Liver (tissue), 3 donors: ENCODE results near the gene UGT1A9.
A peak's percentile ranks its signal among the peaks of the same experiment; 100 is the strongest.
"Not testable (repeated sequence)": the region's sequence is repeated elsewhere in the genome, so short reads cannot be mapped to it uniquely, and the experiment has no call there.

ENCODE experiments used
- GABPA ChIP-seq, 2 donors: IDR thresholded peaks in 1 of 2; conservative IDR thresholded peaks in 1 of 2; 2 replicates each; pipeline ENCODE4 v1.6.1; 2016; ENCODE audit warnings: antibody characterized with exemption in 2 of 2, mild to moderate bottlenecking in 1 of 2, moderate library complexity in 1 of 2
- HNF4G ChIP-seq: IDR thresholded peaks from 2 replicates; pipeline ENCODE4 v1.6.1; 2016; ENCODE audit warnings: antibody characterized with exemption
- JUND ChIP-seq, 2 donors: IDR thresholded peaks; 2 replicates each; pipeline ENCODE4 v1.6.1; 2016; ENCODE audit warnings: antibody characterized with exemption in 2 of 2
- RAD21 ChIP-seq, 2 donors: IDR thresholded peaks; 2 replicates each; pipeline ENCODE4 v1.6.1; 2016; ENCODE audit warnings: antibody characterized with exemption in 2 of 2, mild to moderate bottlenecking in 2 of 2
- SP1 ChIP-seq: IDR thresholded peaks from 2 replicates; pipeline ENCODE4 v1.6.1; 2018; ENCODE audit warnings: antibody characterized with exemption, mild to moderate bottlenecking
- TAF1 ChIP-seq: conservative IDR thresholded peaks from 2 replicates; pipeline ENCODE4 v1.6.1; 2016; ENCODE audit warnings: antibody characterized with exemption, mild to moderate bottlenecking
- YY1 ChIP-seq: IDR thresholded peaks from 2 replicates; pipeline ENCODE4 v1.6.1; 2016; ENCODE audit warnings: antibody characterized with exemption, mild to moderate bottlenecking
- TF ChIP-seq, protein P1 (sequence below): fragments of 150-350 bp; IDR thresholded peaks from 2 replicates; pipeline ENCODE4 v1.5.1; 2017; ENCODE audit warnings: improper control_type of control experiment, low read depth, low read length; ENCODE audit not compliant: missing input control
- TF ChIP-seq, protein P2 (sequence below): IDR thresholded peaks from 2 replicates; pipeline ENCODE4 v1.6.1; 2016; ENCODE audit warnings: antibody characterized with exemption
- TF ChIP-seq, protein P3 (sequence below): IDR thresholded peaks from 2 replicates; pipeline ENCODE4 v1.6.1; 2016; ENCODE audit warnings: antibody characterized with exemption
- TF ChIP-seq, protein P4 (sequence below): IDR thresholded peaks from 2 replicates; pipeline ENCODE4 v1.6.1; 2016; ENCODE audit warnings: antibody characterized with exemption, mild to moderate bottlenecking
- TF ChIP-seq, protein P5 (sequence below): IDR thresholded peaks from 2 replicates; pipeline ENCODE4 v1.6.1; 2016; ENCODE audit warnings: antibody characterized with exemption
- donor health status: healthy.
- donor health status: healthy.

DNA sequence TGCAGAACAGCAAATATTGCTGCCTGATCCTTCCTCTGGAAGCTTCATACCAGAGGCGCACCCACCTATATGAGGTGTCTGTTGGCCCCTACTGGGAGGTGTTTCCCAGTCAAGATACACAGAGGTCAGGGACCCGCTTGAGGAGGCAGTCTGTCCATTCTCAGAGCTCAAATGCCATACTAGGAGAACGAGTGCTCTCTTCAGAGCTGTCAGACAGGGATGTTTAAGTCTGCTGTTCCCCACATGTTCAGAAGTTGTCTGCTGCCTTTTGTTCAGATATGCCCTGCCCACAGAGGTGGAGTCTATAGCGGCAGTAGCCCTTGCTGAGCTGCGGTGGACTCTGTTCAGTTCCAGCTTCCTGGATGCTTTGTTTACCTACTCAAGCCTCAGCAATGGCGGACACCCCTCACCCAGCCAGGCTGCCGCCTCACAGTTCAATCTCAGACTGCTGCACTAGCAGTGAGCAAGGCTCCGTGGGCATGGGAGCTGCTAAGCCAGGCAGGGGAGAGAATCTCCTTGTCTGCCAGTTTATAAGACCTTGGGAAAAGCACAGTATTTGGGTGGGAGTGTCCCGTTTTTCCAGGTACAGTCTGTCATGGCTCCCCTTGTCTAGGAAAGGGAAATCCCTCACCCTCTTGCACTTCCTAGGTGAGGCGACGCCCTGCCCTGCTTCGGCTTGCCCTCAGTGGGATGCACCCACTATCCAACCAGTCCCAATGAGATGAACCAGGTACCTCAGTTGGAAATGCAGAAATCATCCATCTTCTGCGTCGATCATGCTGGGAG is 65.4 kb downstream of the UGT1A9 start:
- TF ChIP-seq GABPA (IDR thresholded peaks at IDR 0.05 in 1 of 2, conservative IDR thresholded peaks at IDR 0.05 in 1 of 2); TAF1; HNF4G: not testable (repeated sequence)
- TF ChIP-seq, protein P1, sequence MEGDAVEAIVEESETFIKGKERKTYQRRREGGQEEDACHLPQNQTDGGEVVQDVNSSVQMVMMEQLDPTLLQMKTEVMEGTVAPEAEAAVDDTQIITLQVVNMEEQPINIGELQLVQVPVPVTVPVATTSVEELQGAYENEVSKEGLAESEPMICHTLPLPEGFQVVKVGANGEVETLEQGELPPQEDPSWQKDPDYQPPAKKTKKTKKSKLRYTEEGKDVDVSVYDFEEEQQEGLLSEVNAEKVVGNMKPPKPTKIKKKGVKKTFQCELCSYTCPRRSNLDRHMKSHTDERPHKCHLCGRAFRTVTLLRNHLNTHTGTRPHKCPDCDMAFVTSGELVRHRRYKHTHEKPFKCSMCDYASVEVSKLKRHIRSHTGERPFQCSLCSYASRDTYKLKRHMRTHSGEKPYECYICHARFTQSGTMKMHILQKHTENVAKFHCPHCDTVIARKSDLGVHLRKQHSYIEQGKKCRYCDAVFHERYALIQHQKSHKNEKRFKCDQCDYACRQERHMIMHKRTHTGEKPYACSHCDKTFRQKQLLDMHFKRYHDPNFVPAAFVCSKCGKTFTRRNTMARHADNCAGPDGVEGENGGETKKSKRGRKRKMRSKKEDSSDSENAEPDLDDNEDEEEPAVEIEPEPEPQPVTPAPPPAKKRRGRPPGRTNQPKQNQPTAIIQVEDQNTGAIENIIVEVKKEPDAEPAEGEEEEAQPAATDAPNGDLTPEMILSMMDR = not testable (repeated sequence)
- TF ChIP-seq, protein P2, sequence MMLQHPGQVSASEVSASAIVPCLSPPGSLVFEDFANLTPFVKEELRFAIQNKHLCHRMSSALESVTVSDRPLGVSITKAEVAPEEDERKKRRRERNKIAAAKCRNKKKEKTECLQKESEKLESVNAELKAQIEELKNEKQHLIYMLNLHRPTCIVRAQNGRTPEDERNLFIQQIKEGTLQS = not testable (repeated sequence)
- TF ChIP-seq RAD21 (IDR thresholded peaks at IDR 0.05) = peak in 1 of 2 donors; percentile 44
- TF ChIP-seq, protein P3, sequence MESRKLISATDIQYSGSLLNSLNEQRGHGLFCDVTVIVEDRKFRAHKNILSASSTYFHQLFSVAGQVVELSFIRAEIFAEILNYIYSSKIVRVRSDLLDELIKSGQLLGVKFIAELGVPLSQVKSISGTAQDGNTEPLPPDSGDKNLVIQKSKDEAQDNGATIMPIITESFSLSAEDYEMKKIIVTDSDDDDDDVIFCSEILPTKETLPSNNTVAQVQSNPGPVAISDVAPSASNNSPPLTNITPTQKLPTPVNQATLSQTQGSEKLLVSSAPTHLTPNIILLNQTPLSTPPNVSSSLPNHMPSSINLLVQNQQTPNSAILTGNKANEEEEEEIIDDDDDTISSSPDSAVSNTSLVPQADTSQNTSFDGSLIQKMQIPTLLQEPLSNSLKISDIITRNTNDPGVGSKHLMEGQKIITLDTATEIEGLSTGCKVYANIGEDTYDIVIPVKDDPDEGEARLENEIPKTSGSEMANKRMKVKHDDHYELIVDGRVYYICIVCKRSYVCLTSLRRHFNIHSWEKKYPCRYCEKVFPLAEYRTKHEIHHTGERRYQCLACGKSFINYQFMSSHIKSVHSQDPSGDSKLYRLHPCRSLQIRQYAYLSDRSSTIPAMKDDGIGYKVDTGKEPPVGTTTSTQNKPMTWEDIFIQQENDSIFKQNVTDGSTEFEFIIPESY = not testable (repeated sequence)
- peak; percentile 91 for TF ChIP-seq YY1
- TF ChIP-seq JUND (IDR thresholded peaks at IDR 0.05) = peak; percentile 21 to 50
- TF ChIP-seq, protein P4, sequence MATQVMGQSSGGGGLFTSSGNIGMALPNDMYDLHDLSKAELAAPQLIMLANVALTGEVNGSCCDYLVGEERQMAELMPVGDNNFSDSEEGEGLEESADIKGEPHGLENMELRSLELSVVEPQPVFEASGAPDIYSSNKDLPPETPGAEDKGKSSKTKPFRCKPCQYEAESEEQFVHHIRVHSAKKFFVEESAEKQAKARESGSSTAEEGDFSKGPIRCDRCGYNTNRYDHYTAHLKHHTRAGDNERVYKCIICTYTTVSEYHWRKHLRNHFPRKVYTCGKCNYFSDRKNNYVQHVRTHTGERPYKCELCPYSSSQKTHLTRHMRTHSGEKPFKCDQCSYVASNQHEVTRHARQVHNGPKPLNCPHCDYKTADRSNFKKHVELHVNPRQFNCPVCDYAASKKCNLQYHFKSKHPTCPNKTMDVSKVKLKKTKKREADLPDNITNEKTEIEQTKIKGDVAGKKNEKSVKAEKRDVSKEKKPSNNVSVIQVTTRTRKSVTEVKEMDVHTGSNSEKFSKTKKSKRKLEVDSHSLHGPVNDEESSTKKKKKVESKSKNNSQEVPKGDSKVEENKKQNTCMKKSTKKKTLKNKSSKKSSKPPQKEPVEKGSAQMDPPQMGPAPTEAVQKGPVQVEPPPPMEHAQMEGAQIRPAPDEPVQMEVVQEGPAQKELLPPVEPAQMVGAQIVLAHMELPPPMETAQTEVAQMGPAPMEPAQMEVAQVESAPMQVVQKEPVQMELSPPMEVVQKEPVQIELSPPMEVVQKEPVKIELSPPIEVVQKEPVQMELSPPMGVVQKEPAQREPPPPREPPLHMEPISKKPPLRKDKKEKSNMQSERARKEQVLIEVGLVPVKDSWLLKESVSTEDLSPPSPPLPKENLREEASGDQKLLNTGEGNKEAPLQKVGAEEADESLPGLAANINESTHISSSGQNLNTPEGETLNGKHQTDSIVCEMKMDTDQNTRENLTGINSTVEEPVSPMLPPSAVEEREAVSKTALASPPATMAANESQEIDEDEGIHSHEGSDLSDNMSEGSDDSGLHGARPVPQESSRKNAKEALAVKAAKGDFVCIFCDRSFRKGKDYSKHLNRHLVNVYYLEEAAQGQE = not testable (repeated sequence)
- TF ChIP-seq, protein P5, sequence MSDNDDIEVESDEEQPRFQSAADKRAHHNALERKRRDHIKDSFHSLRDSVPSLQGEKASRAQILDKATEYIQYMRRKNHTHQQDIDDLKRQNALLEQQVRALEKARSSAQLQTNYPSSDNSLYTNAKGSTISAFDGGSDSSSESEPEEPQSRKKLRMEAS = not testable (repeated sequence)
- TF ChIP-seq SP1 = peak; percentile 74
